HCT116 (cell line): Measurements from ENCODE around the gene DENND6A. TPM values are rescaled to one million over a fixed set of nuclear protein-coding genes. Genes with fewer than 3 reads are reported as not detected.
A peak's percentile ranks its signal among the peaks of the same experiment; 100 is the strongest.

Experiments used
- ATAC-seq: fragments of 200-7000 bp; cut with Tn5 transposase; 2 replicates; pipeline ENCODE4 v1.9.1; 2020; ENCODE audit warnings: mild to moderate bottlenecking, moderate library complexity
- BruUV-seq: library from RNA; stranded (reverse); fragments of 400-500 nt; replicated peaks from 2 replicates; lab custom pipeline; 2021; lab: Mats Ljungman, UMichigan
- CTCF ChIA-PET: fragments of 300-600 bp; sonication (Branson Sonifier 250); formaldehyde crosslinking; loops from one replicate; lab custom pipeline; 2021; ENCODE audit warnings: antibody characterized with exemption; lab: Charles Lee
- POLR2A ChIA-PET: fragments of 300-600, 350-600 bp; sonication (Branson Sonifier 250); formaldehyde crosslinking; loops from one replicate; lab custom pipeline; 2021; ENCODE audit warnings: antibody characterized with exemption; lab: Charles Lee
- RAD21 ChIA-PET, 2 experiments: fragments of 300-600 bp; sonication (Branson Sonifier 250); formaldehyde crosslinking; loops; one replicate each; lab custom pipeline; 2023; ENCODE audit warnings: low total read pairs in 2 of 2; ENCODE audit not compliant: uncharacterized antibody in 2 of 2, unreplicated experiment in 2 of 2, low non-redundant PET in 1 of 2; lab: Charles Lee
- DNase-seq: peaks from one replicate; pipeline ENCODE4 v3.0.0-alpha.2; 2010; ENCODE audit warnings: low read depth, low spot score
- H2AFZ ChIP-seq: fragments of 200-600 bp; shearing (Covaris generic), sonication (generic); 2 replicates; pipeline ENCODE4 v1.6.1; 2017; ENCODE audit warnings: low read depth, mixed run types, mixed read lengths, antibody characterized with exemption, low read length; ENCODE audit not compliant: poor library complexity, severe bottlenecking
- H3K27ac ChIP-seq: 2 replicates; pipeline ENCODE4 v1.5.1; 2012; ENCODE audit warnings: low read depth, low read length
- H3K27me3 ChIP-seq: fragments of 200-600 bp; sonication (generic); 2 replicates; pipeline ENCODE4 v1.6.1; 2016; ENCODE audit warnings: mixed run types, low read length, mixed read lengths; ENCODE audit not compliant: insufficient read depth
- H3K36me3 ChIP-seq, 2 experiments: fragments of 200-500 bp in 1 of 2; fragments of 200-600 bp in 1 of 2; sonication (Bioruptor generic) in 1 of 2; sonication (generic) in 1 of 2; 2 replicates each; pipeline versions ENCODE4 v1.5.1 to v1.6.1; 2014 to 2016; ENCODE audit warnings: low read length in 2 of 2, inconsistent platforms in 1 of 2, mixed read lengths in 1 of 2, mixed run types in 1 of 2; ENCODE audit not compliant: insufficient read depth in 2 of 2, control insufficient read depth in 1 of 2
- H3K4me1 ChIP-seq, 2 experiments: fragments of 200-600 bp in 1 of 2; sonication (generic) in 1 of 2; 2 replicates each; pipeline versions ENCODE4 v1.5.1 to v1.6.1; 2012 to 2017; ENCODE audit warnings: low read length in 2 of 2, inconsistent platforms in 1 of 2, mild to moderate bottlenecking in 1 of 2, mixed read lengths in 1 of 2, mixed run types in 1 of 2, moderate library complexity in 1 of 2; ENCODE audit not compliant: insufficient read depth in 2 of 2, control insufficient read depth in 1 of 2
- H3K4me2 ChIP-seq: fragments of 200-600 bp; sonication (generic); 2 replicates; pipeline ENCODE4 v1.6.1; 2017; ENCODE audit warnings: mixed run types, low read length, mixed read lengths
- H3K4me3 ChIP-seq, 2 experiments: fragments of 200-600 bp in 1 of 2; sonication (generic) in 1 of 2; replicated peaks in 1 of 2; 2 replicates each; pipeline ENCODE4 v1.5.1; 2011 to 2016; ENCODE audit warnings: low read length in 2 of 2, control low read depth in 1 of 2, low read depth in 1 of 2, mild to moderate bottlenecking in 1 of 2, mixed read lengths in 1 of 2, mixed run types in 1 of 2
- H3K79me2 ChIP-seq: fragments of 200-600 bp; sonication (generic); 2 replicates; pipeline ENCODE4 v1.6.1; 2017; ENCODE audit warnings: mild to moderate bottlenecking, mixed run types, low read length, moderate library complexity, mixed read lengths; ENCODE audit not compliant: insufficient read depth
- H3K9ac ChIP-seq: fragments of 200-600 bp; sonication (generic); 2 replicates; pipeline ENCODE4 v1.6.1; 2016; ENCODE audit warnings: low read length, mixed read lengths
- H3K9me2 ChIP-seq: fragments of 200-600 bp; sonication (generic), shearing (Covaris generic); 2 replicates; pipeline ENCODE4 v1.6.1; 2017; ENCODE audit warnings: mixed run types, mild to moderate bottlenecking, moderate library complexity; ENCODE audit not compliant: insufficient read depth
- H3K9me3 ChIP-seq, 2 experiments: fragments of 200-500 bp in 1 of 2; fragments of 200-600 bp in 1 of 2; sonication (Bioruptor generic) in 1 of 2; sonication (generic) in 1 of 2; 2 replicates each; pipeline ENCODE4 v1.6.1; 2014 to 2017; ENCODE audit warnings: low read length in 2 of 2, mixed read lengths in 2 of 2, inconsistent platforms in 1 of 2, low read depth in 1 of 2, mild to moderate bottlenecking in 1 of 2, mixed run types in 1 of 2, moderate library complexity in 1 of 2; ENCODE audit not compliant: control insufficient read depth in 1 of 2, insufficient read depth in 1 of 2
- H4K20me1 ChIP-seq: fragments of 200-600 bp; sonication (generic), shearing (Covaris generic); 2 replicates; pipeline ENCODE4 v1.6.1; 2017; ENCODE audit warnings: mixed run types, mild to moderate bottlenecking, moderate library complexity; ENCODE audit not compliant: insufficient read depth
- ATF3 ChIP-seq: IDR thresholded peaks from 2 replicates; pipeline ENCODE4 v1.6.1; 2012
- CBX3 ChIP-seq: IDR thresholded peaks from 2 replicates; pipeline ENCODE4 v1.6.1; 2012; ENCODE audit warnings: low read depth
- CEBPB ChIP-seq: IDR thresholded peaks from 2 replicates; pipeline ENCODE4 v1.6.1; 2012; ENCODE audit warnings: low read depth
- CTCF ChIP-seq, 3 experiments: fragments of 200-600 bp in 1 of 3; sonication (generic) in 1 of 3; IDR thresholded peaks in 2 of 3; conservative IDR thresholded peaks in 1 of 3; 2 replicates each; pipeline ENCODE4 v1.5.1; 2012 to 2017; ENCODE audit warnings: low read depth in 2 of 3, low read length in 2 of 3, antibody characterized with exemption in 1 of 3, borderline replicate concordance in 1 of 3, control low read depth in 1 of 3, mild to moderate bottlenecking in 1 of 3, mixed read lengths in 1 of 3, mixed run types in 1 of 3, moderate library complexity in 1 of 3; ENCODE audit not compliant: insufficient read depth in 1 of 3
- EGR1 ChIP-seq: IDR thresholded peaks from 2 replicates; pipeline ENCODE4 v1.6.1; 2012; ENCODE audit warnings: low read depth
- ELF1 ChIP-seq: IDR thresholded peaks from 2 replicates; pipeline ENCODE4 v1.6.1; 2012; ENCODE audit warnings: low read depth, borderline replicate concordance
- EZH2 ChIP-seq: fragments of 200-600 bp; sonication (generic); IDR thresholded peaks from 2 replicates; pipeline ENCODE4 v1.6.1; 2017; ENCODE audit warnings: antibody characterized with exemption, mixed run types
- EZH2phosphoT487 ChIP-seq: fragments of 200-600 bp; IDR thresholded peaks from 2 replicates; pipeline ENCODE4 v1.6.1; 2018; ENCODE audit warnings: antibody characterized with exemption, borderline replicate concordance
- FOSL1 ChIP-seq: IDR thresholded peaks from 2 replicates; pipeline ENCODE4 v1.6.1; 2012; ENCODE audit warnings: low read depth
- JUND ChIP-seq: IDR thresholded peaks from 2 replicates; pipeline ENCODE4 v1.6.1; 2012
- POLR2A ChIP-seq: IDR thresholded peaks from 2 replicates; pipeline ENCODE4 v1.7.0; 2011; ENCODE audit warnings: borderline replicate concordance; ENCODE audit not compliant: insufficient read depth, insufficient read length; ENCODE audit errors: extremely low read depth
- POLR2AphosphoS5 ChIP-seq: IDR thresholded peaks from 2 replicates; pipeline ENCODE4 v1.6.1; 2011; ENCODE audit warnings: mild to moderate bottlenecking, low read depth, low read length, moderate library complexity
- SIN3A ChIP-seq: IDR thresholded peaks from 2 replicates; pipeline ENCODE4 v1.6.1; 2012; ENCODE audit warnings: low read depth
- SP1 ChIP-seq: IDR thresholded peaks from 2 replicates; pipeline ENCODE4 v1.6.1; 2012; ENCODE audit warnings: low read depth
- SRF ChIP-seq: IDR thresholded peaks from 2 replicates; pipeline ENCODE4 v1.6.1; 2012; ENCODE audit warnings: low read depth
- TCF7L2 ChIP-seq: IDR thresholded peaks from 2 replicates; pipeline ENCODE4 v1.7.0; 2011; ENCODE audit warnings: borderline replicate concordance, inconsistent platforms; ENCODE audit not compliant: insufficient read depth, insufficient read length; ENCODE audit errors: extremely low read depth
- YY1 ChIP-seq: IDR thresholded peaks from 2 replicates; pipeline ENCODE4 v1.6.1; 2011; ENCODE audit warnings: low read length, low read depth, moderate library complexity, mild to moderate bottlenecking; ENCODE audit not compliant: insufficient replicate concordance; ENCODE audit errors: extremely low read depth
- ZBTB33 ChIP-seq: IDR thresholded peaks from 2 replicates; pipeline ENCODE4 v1.6.1; 2011; ENCODE audit warnings: mild to moderate bottlenecking, low read length, moderate library complexity; ENCODE audit not compliant: insufficient replicate concordance; ENCODE audit errors: extremely low read depth
- intact Hi-C: fragments of 100-400 bp; cut with micrococcal nuclease; formaldehyde crosslinking; loops from 2 replicates; pipeline ENCODE4 v1.10.0; 2022
- total RNA-seq: library from RNA; stranded (reverse); gene quantifications from one replicate; pipeline ENCODE4 v1.2.1, GENCODE V29; 2021; ENCODE audit not compliant: unreplicated experiment

DENND6A gene
- total RNA-seq, 1 experiment from 2014 or later, result 22.3 TPM

- ChIA-PET POLR2A (no interaction called here), CTCF (no interaction called here), RAD21 (no interaction called here)
- H3K9me2 ChIP-seq, result peaks cover 2% of the 10 kb centered on the region; the same call in 1 of the 2 replicates
- H3K27me3 ChIP-seq, result no peaks in the 10 kb centered on the region
- H3K36me3 ChIP-seq, result no peaks in the 10 kb centered on the region
- ATAC-seq, result no peak
- H3K4me1 ChIP-seq, result no peaks in the 10 kb centered on the region
- H3K4me3 ChIP-seq, result no peak overlapping the region
- no peaks in the 10 kb centered on the region for H3K79me2 ChIP-seq
- no peak overlapping the region for H3K4me2 ChIP-seq
- H3K9ac ChIP-seq, result no peak overlapping the region
- DNase-seq, result no peak
- no peak overlapping the region for H2AFZ ChIP-seq
- intact Hi-C loops, result no loop called here
- no peak for TF ChIP-seq CEBPB
- TF ChIP-seq CBX3, result no peak
- no peak for TF ChIP-seq JUND
- no peak for TF ChIP-seq FOSL1
- TF ChIP-seq TCF7L2, result no peak
- no peak for TF ChIP-seq SP1
- TF ChIP-seq SRF, result no peak
- TF ChIP-seq SIN3A, result no peak
- H4K20me1 ChIP-seq, result no peaks in the 10 kb centered on the region
- H3K9me3 ChIP-seq, result no peaks in the 10 kb centered on the region
- H3K27ac ChIP-seq, result no peak overlapping the region
- BruUV-seq, result no TSS peak
Measured at GRCh38 chr3:57715686-57716085, 22.8 kb upstream of the DENND6A start.

- no peaks in the 10 kb centered on the region for H3K27me3 ChIP-seq
- H3K4me3 ChIP-seq, result no peak overlapping the region
- TF ChIP-seq EZH2 (no peak), POLR2A (no peak), SRF (no peak), FOSL1 (no peak), POLR2AphosphoS5 (no peak), ZBTB33 (no peak), SIN3A (no peak), TCF7L2 (no peak), JUND (no peak), EGR1 (no peak), CBX3 (no peak), YY1 (no peak), ATF3 (no peak), EZH2phosphoT487 (no peak), CEBPB (no peak), CTCF (IDR thresholded peaks at IDR 0.05 in 2 of 3, conservative IDR thresholded peaks at IDR 0.05 in 1 of 3; ENCODE audit: borderline replicate concordance in 1 of 3, insufficient read depth in 1 of 3, low read depth in 2 of 3, low read length in 2 of 3) (no peak), ELF1 (no peak)
- 0 out of 2 replicates have a peak, but pooled peaks cover 2% of the 10 kb centered on the region for H3K9me2 ChIP-seq
- peak overlapping the region; percentile 65 for H2AFZ ChIP-seq
- intact Hi-C loops, result no loop called here
- ChIA-PET POLR2A (no interaction called here), CTCF (no interaction called here), RAD21 (no interaction called here)
- no peak overlapping the region for H3K4me2 ChIP-seq
- no peaks in the 10 kb centered on the region for H4K20me1 ChIP-seq
- no peaks in the 10 kb centered on the region for H3K36me3 ChIP-seq
- H3K79me2 ChIP-seq, result no peaks in the 10 kb centered on the region
- no peak overlapping the region for H3K27ac ChIP-seq
- no peak for DNase-seq
- BruUV-seq, result no TSS peak
- peaks cover 0 to 8% of the 10 kb centered on the region in 2 experiments; a peak in 1 of 4 replicates for H3K4me1 ChIP-seq
- H3K9ac ChIP-seq, result no peak overlapping the region
- H3K9me3 ChIP-seq, result no peaks in the 10 kb centered on the region
- ATAC-seq, result no peak
Measured at GRCh38 chr3:57709559-57709958, 16.7 kb upstream of the DENND6A start.
